ENCODE results near the gene MTUS2. TPM values are rescaled to one million over a fixed set of nuclear protein-coding genes. Genes with fewer than 3 reads are reported as not detected.

Gene MTUS2
- total and polyA plus RNA-seq, 10 donors = 0.20 to 3.2 (median 0.85) TPM

GRCh38 chr13:29099781-29100406, 279.8 kb downstream of the MTUS2 start:
- no peak for TF ChIP-seq POLR2AphosphoS5 (IDR thresholded peaks at IDR 0.05)
- no peak for TF ChIP-seq POLR2A (IDR thresholded peaks at IDR 0.05)
- no peak for TF ChIP-seq CTCF (IDR thresholded peaks at IDR 0.05 in 8 of 11, conservative IDR thresholded peaks at IDR 0.05 in 3 of 11)
- no peak overlapping the region for H3K4me3 ChIP-seq
- H3K36me3 ChIP-seq = no peaks in the 10 kb centered on the region
- no peak for DNase-seq
- 46 to 59% (median 56%) methylated on average over 2 of the region's 2 CpGs for WGBS, 5 donors
- H3K27me3 ChIP-seq (replicated peaks in 1 of 7) = no peaks in the 10 kb centered on the region
- no peak overlapping the region for H3K27ac ChIP-seq
- H3K4me1 ChIP-seq = no peaks in the 10 kb centered on the region
- intact Hi-C loops (cut with DNase I; ENCODE audit: low total_unique reads) = no loop called here
- peaks cover 0 to 11% (median 0%) of the 10 kb centered on the region in 8 donors for H3K9me3 ChIP-seq

GRCh38 chr13:29100758-29101157, 280.6 kb downstream of the MTUS2 start:
- Histone ChIP-seq H3K27me3 (replicated peaks in 1 of 7) (no peaks in the 10 kb centered on the region), H3K36me3 (no peaks in the 10 kb centered on the region), H3K27ac (no peak overlapping the region), H3K4me1 (no peaks in the 10 kb centered on the region), H3K9me3 (peaks cover 0 to 11% (median 0%) of the 10 kb centered on the region in 8 donors), H3K4me3 (no peak overlapping the region)
- intact Hi-C loops (cut with DNase I; ENCODE audit: low total_unique reads) = no loop called here
- DNase-seq = no peak
- 91 to 95% (median 92%) methylated on average over 15 of the region's 15 CpGs for WGBS, 5 donors
- TF ChIP-seq POLR2AphosphoS5 (IDR thresholded peaks at IDR 0.05) (no peak), POLR2A (IDR thresholded peaks at IDR 0.05) (no peak), CTCF (IDR thresholded peaks at IDR 0.05 in 8 of 11, conservative IDR thresholded peaks at IDR 0.05 in 3 of 11) (no peak)

- no peaks in the 10 kb centered on the region for H3K36me3 ChIP-seq
- DNase-seq = no peak
- intact Hi-C loops (cut with DNase I; ENCODE audit: low total_unique reads) = no loop called here
- WGBS, 5 donors = 38 to 57% (median 52%) methylated on average over 2 of the region's 2 CpGs
- no peaks in the 10 kb centered on the region for H3K27me3 ChIP-seq (replicated peaks in 1 of 7)
- peaks cover 0 to 5% (median 0%) of the 10 kb centered on the region in 8 donors for H3K9me3 ChIP-seq
- TF ChIP-seq CTCF (IDR thresholded peaks at IDR 0.05 in 8 of 11, conservative IDR thresholded peaks at IDR 0.05 in 3 of 11) (no peak), POLR2A (IDR thresholded peaks at IDR 0.05) (no peak), POLR2AphosphoS5 (IDR thresholded peaks at IDR 0.05) (no peak)
- no peak overlapping the region for H3K4me3 ChIP-seq
- H3K27ac ChIP-seq = no peak overlapping the region
- H3K4me1 ChIP-seq = no peaks in the 10 kb centered on the region
Measured at GRCh38 chr13:29101409-29101808, 281.3 kb downstream of the MTUS2 start.

- 74 to 90% (median 78%) methylated on average over 3 of the region's 3 CpGs for WGBS, 5 donors
- H3K9me3 ChIP-seq = peaks cover 0 to under 1% (median 0%) of the 10 kb centered on the region in 8 donors
- intact Hi-C loops (cut with DNase I; ENCODE audit: low total_unique reads) = no loop called here
Measured at GRCh38 chr13:29101905-29102304, 281.8 kb downstream of the MTUS2 start.

More at GRCh38 chr13:29101905-29102304, 281.8 kb downstream of the MTUS2 start:
- H3K36me3 ChIP-seq = no peaks in the 10 kb centered on the region
- TF ChIP-seq POLR2AphosphoS5 (IDR thresholded peaks at IDR 0.05) (no peak), POLR2A (IDR thresholded peaks at IDR 0.05) (no peak), CTCF (IDR thresholded peaks at IDR 0.05 in 8 of 11, conservative IDR thresholded peaks at IDR 0.05 in 3 of 11) (no peak)
- no peaks in the 10 kb centered on the region for H3K4me1 ChIP-seq
- no peaks in the 10 kb centered on the region for H3K27me3 ChIP-seq (replicated peaks in 1 of 7)
- no peak for DNase-seq
- H3K27ac ChIP-seq = no peak overlapping the region
- no peak overlapping the region for H3K4me3 ChIP-seq
